ENCODE measurements around the gene NES.

The NES gene

GRCh38 chr1:156662005-156662799 lies 15.0 kb downstream of the NES start:
- no peak for DNase-seq (ENCODE audit: low read depth in 2 of 2)

GRCh38 chr1:156660752-156661112 lies 16.5 kb downstream of the NES start:
- DNase-seq (ENCODE audit: low read depth in 2 of 2), result no peak

- DNase-seq (ENCODE audit: low read depth in 2 of 2), result peak; percentile 73 to 81
Observed at GRCh38 chr1:156659988-156660751, 17.0 kb downstream of the NES start.

GRCh38 chr1:156659661-156659987 lies 17.6 kb downstream of the NES start:
- DNase-seq (ENCODE audit: low read depth in 2 of 2), result no peak

- no peak for DNase-seq (ENCODE audit: low read depth in 2 of 2)
Observed at GRCh38 chr1:156658945-156659574, 18.1 kb downstream of the NES start.

GRCh38 chr1:156658496-156658895 lies 18.7 kb downstream of the NES start:
- no peak for DNase-seq (ENCODE audit: low read depth in 2 of 2)

GRCh38 chr1:156657741-156658319 lies 19.4 kb downstream of the NES start:
- no peak for DNase-seq (ENCODE audit: low read depth in 2 of 2)

GRCh38 chr1:156656806-156657740 lies 20.1 kb downstream of the NES start:
- DNase-seq (ENCODE audit: low read depth in 2 of 2), result peak; percentile 53 to 55

- no peak for DNase-seq (ENCODE audit: low read depth in 2 of 2)
Observed at GRCh38 chr1:156655904-156656516, 21.2 kb downstream of the NES start.

- no peak for DNase-seq (ENCODE audit: low read depth in 2 of 2)
Observed at GRCh38 chr1:156655151-156655903, 21.9 kb downstream of the NES start.

- DNase-seq (ENCODE audit: low read depth in 2 of 2), result no peak
Observed at GRCh38 chr1:156654700-156655099, 22.5 kb downstream of the NES start.

GRCh38 chr1:156652992-156653355 lies 24.2 kb downstream of the NES start:
- DNase-seq (ENCODE audit: low read depth in 2 of 2), result no peak

- no peak for DNase-seq (ENCODE audit: low read depth in 2 of 2)
Observed at GRCh38 chr1:156652131-156652991, 24.8 kb downstream of the NES start.

- no peak for DNase-seq (ENCODE audit: low read depth in 2 of 2)
Observed at GRCh38 chr1:156648951-156649350, 28.3 kb downstream of the NES start.

- DNase-seq (ENCODE audit: low read depth in 2 of 2), result no peak
Observed at GRCh38 chr1:156648496-156648895, 28.7 kb downstream of the NES start.

- no peak for DNase-seq (ENCODE audit: low read depth in 2 of 2)
Observed at GRCh38 chr1:156647351-156647750, 29.9 kb downstream of the NES start.

GRCh38 chr1:156646738-156647211 lies 30.4 kb downstream of the NES start:
- no peak for DNase-seq (ENCODE audit: low read depth in 2 of 2)

- DNase-seq (ENCODE audit: low read depth in 2 of 2), result no peak
Observed at GRCh38 chr1:156645666-156646065, 31.5 kb downstream of the NES start.

- DNase-seq (ENCODE audit: low read depth in 2 of 2), result no peak
Observed at GRCh38 chr1:156645056-156645455, 32.2 kb downstream of the NES start.

Data from stimulated activated CD8-positive, alpha-beta memory T cell treated with anti-CD3 and anti-CD28 coated beads, Interleukin-2, amount 100 ng/mL, for 1 hour (primary cell).